Vagina (tissue), 2 donors: ENCODE results near the gene CABP5.

Source experiments
- POLR2AphosphoS5 ChIP-seq, 2 donors: sonication (generic); formaldehyde crosslinking; IDR thresholded peaks; one replicate each; pipeline ENCODE4 v1.9.0; 2017; ENCODE audit warnings: antibody characterized with exemption in 2 of 2, mild to moderate bottlenecking in 2 of 2, low read depth in 1 of 2; ENCODE audit not compliant: insufficient read depth in 1 of 2
- TF ChIP-seq, protein P1 (sequence below), 3 experiments: fragments of 450-650 bp in 2 of 3; fragments of 200-600 bp in 1 of 3; sonication (generic) in 1 of 3; IDR thresholded peaks; one replicate each; pipeline ENCODE4 v1.5.1; 2017 to 2019; ENCODE audit warnings: antibody characterized with exemption in 3 of 3, mild to moderate bottlenecking in 2 of 3, moderate library complexity in 2 of 3

GRCh38 chr19:48033604-48034003, 10.3 kb downstream of the CABP5 start:
- TF ChIP-seq, protein P1, sequence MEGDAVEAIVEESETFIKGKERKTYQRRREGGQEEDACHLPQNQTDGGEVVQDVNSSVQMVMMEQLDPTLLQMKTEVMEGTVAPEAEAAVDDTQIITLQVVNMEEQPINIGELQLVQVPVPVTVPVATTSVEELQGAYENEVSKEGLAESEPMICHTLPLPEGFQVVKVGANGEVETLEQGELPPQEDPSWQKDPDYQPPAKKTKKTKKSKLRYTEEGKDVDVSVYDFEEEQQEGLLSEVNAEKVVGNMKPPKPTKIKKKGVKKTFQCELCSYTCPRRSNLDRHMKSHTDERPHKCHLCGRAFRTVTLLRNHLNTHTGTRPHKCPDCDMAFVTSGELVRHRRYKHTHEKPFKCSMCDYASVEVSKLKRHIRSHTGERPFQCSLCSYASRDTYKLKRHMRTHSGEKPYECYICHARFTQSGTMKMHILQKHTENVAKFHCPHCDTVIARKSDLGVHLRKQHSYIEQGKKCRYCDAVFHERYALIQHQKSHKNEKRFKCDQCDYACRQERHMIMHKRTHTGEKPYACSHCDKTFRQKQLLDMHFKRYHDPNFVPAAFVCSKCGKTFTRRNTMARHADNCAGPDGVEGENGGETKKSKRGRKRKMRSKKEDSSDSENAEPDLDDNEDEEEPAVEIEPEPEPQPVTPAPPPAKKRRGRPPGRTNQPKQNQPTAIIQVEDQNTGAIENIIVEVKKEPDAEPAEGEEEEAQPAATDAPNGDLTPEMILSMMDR (IDR thresholded peaks at IDR 0.05), result no peak
- TF ChIP-seq POLR2AphosphoS5 (IDR thresholded peaks at IDR 0.05; ENCODE audit: insufficient read depth in 1 of 2, low read depth in 1 of 2), result no peak
